HepG2 (cell line): ENCODE data around the gene DTX2. TPM values are rescaled to one million over a fixed set of nuclear protein-coding genes. Genes with fewer than 3 reads are reported as not detected.

Source experiments
- BCL6 ChIP-seq: IDR thresholded peaks from 2 replicates; pipeline ENCODE4 v1.6.1; 2016; ENCODE audit warnings: missing genetic modification reagents, missing compliant biosample characterization
- ETV6 ChIP-seq: sonication (generic); formaldehyde crosslinking; conservative IDR thresholded peaks from 2 replicates; pipeline ENCODE4 v1.4.0; 2020; ENCODE audit warnings: missing genetic modification reagents
- HMGXB4 ChIP-seq, 2 experiments: sonication (generic) in 1 of 2; formaldehyde crosslinking in 1 of 2; IDR thresholded peaks; 2 replicates each; pipeline versions ENCODE4 v1.4.0 to v1.6.1; 2018 to 2020; ENCODE audit warnings: missing genetic modification reagents in 2 of 2, borderline replicate concordance in 1 of 2, low read depth in 1 of 2, mild to moderate bottlenecking in 1 of 2, missing biosample characterization in 1 of 2
- ISX ChIP-seq: sonication (generic); formaldehyde crosslinking; conservative IDR thresholded peaks from 2 replicates; pipeline ENCODE4 v1.5.0; 2020; ENCODE audit warnings: missing genetic modification reagents
- MED8 ChIP-seq: sonication (generic); formaldehyde crosslinking; IDR thresholded peaks from 2 replicates; pipeline ENCODE4 v1.8.1; 2023; ENCODE audit warnings: mild to moderate bottlenecking, missing genetic modification reagents; ENCODE audit not compliant: insufficient replicate concordance
- MLLT10 ChIP-seq: sonication (generic); formaldehyde crosslinking; IDR thresholded peaks from 2 replicates; pipeline ENCODE4 v1.4.0; 2020; ENCODE audit warnings: missing genetic modification reagents
- MNT ChIP-seq: fragments of 450-650 bp; IDR thresholded peaks from 2 replicates; pipeline ENCODE4 v1.6.1; 2016
- RXRA ChIP-seq: sonication (generic); formaldehyde crosslinking; IDR thresholded peaks from 2 replicates; pipeline ENCODE4 v1.5.1; 2020; ENCODE audit warnings: missing genetic modification reagents
- RXRB ChIP-seq: IDR thresholded peaks from 2 replicates; pipeline ENCODE4 v1.6.1; 2016; ENCODE audit warnings: borderline replicate concordance, missing genetic modification reagents, missing compliant biosample characterization
- ZBTB21 ChIP-seq: sonication (generic); formaldehyde crosslinking; IDR thresholded peaks from 2 replicates; pipeline ENCODE4 v1.4.0; 2020; ENCODE audit warnings: missing genetic modification reagents
- ZNF121 ChIP-seq: sonication (generic); formaldehyde crosslinking; IDR thresholded peaks from 2 replicates; pipeline ENCODE4 v1.5.0; 2020; ENCODE audit warnings: mild to moderate bottlenecking, missing genetic modification reagents
- ZNF234 ChIP-seq: sonication (generic); formaldehyde crosslinking; conservative IDR thresholded peaks from 2 replicates; pipeline ENCODE4 v1.5.1; 2020; ENCODE audit warnings: mild to moderate bottlenecking, missing genetic modification reagents
- ZNF362 ChIP-seq: sonication (generic); formaldehyde crosslinking; IDR thresholded peaks from 2 replicates; pipeline ENCODE4 v1.4.0; 2020; ENCODE audit warnings: missing genetic modification reagents, mild to moderate bottlenecking, borderline replicate concordance
- ZNF619 ChIP-seq: sonication (generic); formaldehyde crosslinking; IDR thresholded peaks from 2 replicates; pipeline ENCODE4 v1.4.0; 2020; ENCODE audit warnings: mild to moderate bottlenecking, missing genetic modification reagents
- ZNF747 ChIP-seq: sonication (generic); formaldehyde crosslinking; IDR thresholded peaks from 2 replicates; pipeline ENCODE4 v1.8.1; 2023; ENCODE audit warnings: missing genetic modification reagents, mild to moderate bottlenecking, borderline replicate concordance
- polyA plus RNA-seq, 8 experiments: library from polyadenylated mRNA; depleted of rRNA in 3 of 8; stranded (reverse) in 7 of 8; unstranded in 1 of 8; fragments of >200 nt; fragmentation: Illumina TruSeq in 4 of 8; extraction: Trizol in 4 of 8; gene quantifications; 2 replicates each; pipeline versions ENCODE4 v1.2.1 to v1.2.3, GENCODE V29; 2011 to 2016; ENCODE audit warnings: low read depth in 4 of 8, missing spikeins in 1 of 8, mixed read lengths in 1 of 8; ENCODE audit not compliant: insufficient read depth in 1 of 8
- total RNA-seq, 5 experiments: library from RNA; depleted of rRNA; stranded (reverse); fragments of >200 nt; fragmentation: Illumina TruSeq; extraction: Trizol; gene quantifications; 2 replicates each; pipeline ENCODE4 v1.2.3, GENCODE V29; 2016; ENCODE audit warnings: low read depth in 1 of 5
- TF ChIP-seq, protein P1 (sequence below): sonication (generic); formaldehyde crosslinking; IDR thresholded peaks from 2 replicates; pipeline ENCODE4 v1.5.0; 2020; ENCODE audit warnings: missing genetic modification reagents
- TF ChIP-seq, protein P2 (sequence below): sonication (generic); formaldehyde crosslinking; IDR thresholded peaks from 2 replicates; pipeline ENCODE4; 2020; ENCODE audit warnings: missing genetic modification reagents, mild to moderate bottlenecking, borderline replicate concordance

DTX2 gene
- total and polyA plus RNA-seq, 2 of the 13 experiments (the other 11 are each of a cell fraction or from before 2014, with no cell fraction given) = 5.5 to 6.2 TPM

GRCh38 chr7:76512941-76513816 is 51.7 kb downstream of the DTX2 start (continued):
- TF ChIP-seq, protein P1, sequence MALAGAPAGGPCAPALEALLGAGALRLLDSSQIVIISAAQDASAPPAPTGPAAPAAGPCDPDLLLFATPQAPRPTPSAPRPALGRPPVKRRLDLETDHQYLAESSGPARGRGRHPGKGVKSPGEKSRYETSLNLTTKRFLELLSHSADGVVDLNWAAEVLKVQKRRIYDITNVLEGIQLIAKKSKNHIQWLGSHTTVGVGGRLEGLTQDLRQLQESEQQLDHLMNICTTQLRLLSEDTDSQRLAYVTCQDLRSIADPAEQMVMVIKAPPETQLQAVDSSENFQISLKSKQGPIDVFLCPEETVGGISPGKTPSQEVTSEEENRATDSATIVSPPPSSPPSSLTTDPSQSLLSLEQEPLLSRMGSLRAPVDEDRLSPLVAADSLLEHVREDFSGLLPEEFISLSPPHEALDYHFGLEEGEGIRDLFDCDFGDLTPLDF (CRISPR knock-in tag) = no peak
- TF ChIP-seq ZNF619 (CRISPR knock-in tag) = no peak
- TF ChIP-seq ZNF121 = no peak
- peak; percentile 60; the same call in 1 of the 2 replicates for TF ChIP-seq RXRB
- no peak for TF ChIP-seq MLLT10 (CRISPR knock-in tag)
- TF ChIP-seq, protein P2, sequence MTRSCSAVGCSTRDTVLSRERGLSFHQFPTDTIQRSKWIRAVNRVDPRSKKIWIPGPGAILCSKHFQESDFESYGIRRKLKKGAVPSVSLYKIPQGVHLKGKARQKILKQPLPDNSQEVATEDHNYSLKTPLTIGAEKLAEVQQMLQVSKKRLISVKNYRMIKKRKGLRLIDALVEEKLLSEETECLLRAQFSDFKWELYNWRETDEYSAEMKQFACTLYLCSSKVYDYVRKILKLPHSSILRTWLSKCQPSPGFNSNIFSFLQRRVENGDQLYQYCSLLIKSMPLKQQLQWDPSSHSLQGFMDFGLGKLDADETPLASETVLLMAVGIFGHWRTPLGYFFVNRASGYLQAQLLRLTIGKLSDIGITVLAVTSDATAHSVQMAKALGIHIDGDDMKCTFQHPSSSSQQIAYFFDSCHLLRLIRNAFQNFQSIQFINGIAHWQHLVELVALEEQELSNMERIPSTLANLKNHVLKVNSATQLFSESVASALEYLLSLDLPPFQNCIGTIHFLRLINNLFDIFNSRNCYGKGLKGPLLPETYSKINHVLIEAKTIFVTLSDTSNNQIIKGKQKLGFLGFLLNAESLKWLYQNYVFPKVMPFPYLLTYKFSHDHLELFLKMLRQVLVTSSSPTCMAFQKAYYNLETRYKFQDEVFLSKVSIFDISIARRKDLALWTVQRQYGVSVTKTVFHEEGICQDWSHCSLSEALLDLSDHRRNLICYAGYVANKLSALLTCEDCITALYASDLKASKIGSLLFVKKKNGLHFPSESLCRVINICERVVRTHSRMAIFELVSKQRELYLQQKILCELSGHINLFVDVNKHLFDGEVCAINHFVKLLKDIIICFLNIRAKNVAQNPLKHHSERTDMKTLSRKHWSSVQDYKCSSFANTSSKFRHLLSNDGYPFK (CRISPR knock-in tag) = no peak; the same call in 1 of the 2 replicates
- no peak for TF ChIP-seq MNT
- no peak for TF ChIP-seq ETV6 (CRISPR knock-in tag)
- TF ChIP-seq BCL6 = no peak
- TF ChIP-seq ZNF362 (CRISPR knock-in tag) = no peak
- TF ChIP-seq MED8 = no peak
- TF ChIP-seq ZNF747 (CRISPR knock-in tag) = no peak
- no peak for TF ChIP-seq ZBTB21
- peak; percentile 37 to 42; a peak in 2 of 4 replicates for TF ChIP-seq HMGXB4 (CRISPR knock-in tag; IDR thresholded peaks at IDR 0.05; ENCODE audit: borderline replicate concordance in 1 of 2, low read depth in 1 of 2)
- TF ChIP-seq RXRA (CRISPR knock-in tag) = no peak; the same call in 1 of the 2 replicates
- TF ChIP-seq ISX (CRISPR knock-in tag) = no peak
- TF ChIP-seq ZNF234 = no peak
